GM20000 (cell line): Measurements from ENCODE around the gene SS18.

Experiments used
- DNase-seq: peaks from one replicate; pipeline ENCODE4 v3.0.0; 2012; ENCODE audit warnings: low spot score
- CTCF ChIP-seq: IDR thresholded peaks from 2 replicates; pipeline ENCODE4 v1.5.1; 2012; ENCODE audit warnings: mild to moderate bottlenecking, control low read depth; ENCODE audit errors: extremely low read depth, missing control alignments

SS18 gene

DNA sequence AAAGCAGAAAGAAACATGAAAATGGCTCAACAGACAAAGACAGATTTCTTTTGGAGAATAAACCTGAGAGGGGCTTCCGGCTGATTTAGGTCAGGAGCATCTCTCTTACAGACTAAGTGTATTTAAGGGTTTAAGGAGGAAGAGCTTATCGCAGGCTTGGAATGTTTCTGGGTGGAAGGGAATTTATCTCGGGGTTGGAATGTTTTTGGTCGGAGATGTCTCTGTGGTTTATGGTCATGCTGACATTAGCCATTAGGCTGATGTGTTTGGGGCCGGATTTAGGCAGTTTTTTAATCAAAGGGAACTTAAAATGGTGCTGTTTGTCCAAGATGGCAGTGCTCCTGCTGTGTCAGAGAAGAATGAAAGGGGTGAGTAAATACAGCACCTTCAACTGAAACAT lies 28.8 kb upstream of the SS18 start:
- no peak for DNase-seq
- no peak for TF ChIP-seq CTCF

DNA sequence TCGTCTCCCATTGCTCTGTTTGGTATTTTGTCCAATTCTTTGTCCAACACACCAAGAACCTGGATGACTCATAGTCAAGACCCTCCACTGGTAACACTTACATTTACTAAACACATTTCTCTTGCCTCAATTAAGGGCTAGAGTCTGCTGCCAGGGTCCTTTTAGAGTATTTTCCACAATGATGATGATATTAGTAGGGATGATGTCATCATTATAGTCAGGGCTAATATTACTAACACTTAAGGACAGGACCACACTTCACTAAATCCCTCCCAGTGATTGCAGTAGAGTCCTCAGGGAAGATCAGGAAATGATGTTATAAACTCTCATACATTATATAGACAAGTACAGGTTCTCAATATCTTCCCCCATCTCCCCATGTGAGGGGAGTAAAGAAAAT lies 13.6 kb upstream of the SS18 start:
- DNase-seq, result no peak
- TF ChIP-seq CTCF, result no peak

DNA sequence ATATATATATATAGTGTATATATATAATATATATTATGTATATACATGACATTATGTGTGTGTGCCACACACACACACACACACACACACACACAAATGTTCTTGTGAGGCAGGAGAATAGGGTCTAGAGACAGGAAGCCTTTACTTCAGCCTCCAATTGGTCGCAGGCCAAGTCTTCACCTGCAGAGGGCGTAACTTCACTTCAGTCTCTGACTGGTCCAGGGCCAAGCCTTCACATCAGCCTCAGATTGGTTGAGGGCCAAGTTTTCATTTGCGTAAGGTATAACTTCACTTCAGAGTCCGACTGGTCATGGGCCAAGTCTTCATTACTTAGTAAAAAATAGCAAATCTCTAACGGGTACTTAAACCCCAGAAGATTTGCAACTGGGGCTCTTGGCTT lies 13.2 kb upstream of the SS18 start:
- no peak for DNase-seq

GRCh38 chr18:26097563-26097962 lies 7.2 kb upstream of the SS18 start:
- TF ChIP-seq CTCF, result no peak
- no peak for DNase-seq

More for the DNA sequence above, 13.2 kb upstream of the SS18 start:
- TF ChIP-seq CTCF, result no peak

- TF ChIP-seq CTCF, result no peak
- DNase-seq, result no peak
These were observed 6.4 kb upstream of the SS18 start for GRCh38 chr18:26096852-26097251.

DNA sequence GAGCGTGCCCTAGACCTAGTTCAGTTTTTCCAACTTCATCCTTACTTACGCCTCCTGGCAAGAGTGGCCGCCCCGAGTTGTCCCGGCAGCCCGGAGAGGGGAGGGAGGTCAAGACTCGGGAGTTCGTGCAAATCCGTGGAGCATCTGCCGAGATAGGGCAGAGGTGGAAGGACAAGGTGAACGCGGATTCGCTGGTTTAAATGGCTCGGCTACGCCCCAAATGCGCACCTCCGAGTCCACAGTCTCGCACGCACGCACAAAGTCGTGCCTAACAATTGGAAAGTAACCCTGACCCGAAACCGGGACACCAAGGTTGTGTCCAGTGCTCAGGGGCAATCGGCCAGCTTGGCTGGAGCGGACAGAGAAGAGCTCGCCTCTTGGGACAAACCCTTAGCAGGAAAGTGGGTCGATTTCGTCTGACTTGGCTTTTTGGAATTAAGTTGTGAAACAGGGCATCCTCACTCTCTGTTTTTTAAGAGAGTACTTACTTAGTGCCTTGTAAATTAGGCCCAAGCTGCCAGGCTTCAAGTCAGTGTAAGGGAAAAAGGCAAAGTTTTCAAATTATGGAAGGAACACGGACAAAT lies 726 bp upstream of the SS18 start:
- no peak for TF ChIP-seq CTCF
- DNase-seq, result peak; percentile 71

- no peak for DNase-seq
- TF ChIP-seq CTCF, result no peak
These were observed 902 bp downstream of the SS18 start for GRCh38 chr18:26089293-26090129.
